ENCODE results near the gene MRPS6.

DNA sequence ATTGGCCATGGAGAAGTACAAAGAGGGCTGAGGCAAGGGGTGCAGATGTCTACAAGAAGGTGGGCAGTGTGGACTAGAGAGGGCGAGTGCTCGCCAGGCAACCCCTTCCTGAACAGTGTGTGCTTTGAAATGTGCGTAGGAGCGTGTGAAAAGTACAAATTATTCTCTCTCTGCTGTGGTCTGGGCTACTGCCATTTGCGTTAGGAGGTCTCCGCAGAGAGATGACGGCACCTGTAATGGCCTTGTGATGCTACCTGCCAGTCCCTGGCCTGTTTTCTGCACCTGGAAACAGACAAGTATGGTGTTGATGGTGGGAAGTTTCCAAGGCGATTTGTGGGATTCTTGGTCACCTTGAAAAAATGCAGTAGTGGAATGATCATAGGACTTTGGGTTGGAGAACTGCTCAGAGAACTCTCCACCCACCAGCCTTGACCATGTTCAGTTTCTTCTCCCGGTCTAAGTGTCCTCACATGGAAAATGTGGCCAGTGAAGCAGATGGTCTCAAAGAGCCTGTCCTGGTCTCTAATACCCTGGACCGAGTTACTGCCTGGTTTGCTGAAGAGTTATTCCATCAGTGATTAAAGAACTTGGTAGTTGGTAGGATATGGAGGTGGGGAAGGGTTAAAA is 74.5 kb downstream of the MRPS6 start:
- TF ChIP-seq, protein P1, sequence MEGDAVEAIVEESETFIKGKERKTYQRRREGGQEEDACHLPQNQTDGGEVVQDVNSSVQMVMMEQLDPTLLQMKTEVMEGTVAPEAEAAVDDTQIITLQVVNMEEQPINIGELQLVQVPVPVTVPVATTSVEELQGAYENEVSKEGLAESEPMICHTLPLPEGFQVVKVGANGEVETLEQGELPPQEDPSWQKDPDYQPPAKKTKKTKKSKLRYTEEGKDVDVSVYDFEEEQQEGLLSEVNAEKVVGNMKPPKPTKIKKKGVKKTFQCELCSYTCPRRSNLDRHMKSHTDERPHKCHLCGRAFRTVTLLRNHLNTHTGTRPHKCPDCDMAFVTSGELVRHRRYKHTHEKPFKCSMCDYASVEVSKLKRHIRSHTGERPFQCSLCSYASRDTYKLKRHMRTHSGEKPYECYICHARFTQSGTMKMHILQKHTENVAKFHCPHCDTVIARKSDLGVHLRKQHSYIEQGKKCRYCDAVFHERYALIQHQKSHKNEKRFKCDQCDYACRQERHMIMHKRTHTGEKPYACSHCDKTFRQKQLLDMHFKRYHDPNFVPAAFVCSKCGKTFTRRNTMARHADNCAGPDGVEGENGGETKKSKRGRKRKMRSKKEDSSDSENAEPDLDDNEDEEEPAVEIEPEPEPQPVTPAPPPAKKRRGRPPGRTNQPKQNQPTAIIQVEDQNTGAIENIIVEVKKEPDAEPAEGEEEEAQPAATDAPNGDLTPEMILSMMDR (optimal IDR thresholded peaks at IDR 0.05 in 1 of 3, IDR thresholded peaks at IDR 0.05 in 1 of 3, conservative IDR thresholded peaks at IDR 0.05 in 1 of 3; ENCODE audit: extremely low read depth in 1 of 3, insufficient read depth in 2 of 3, low read length in 3 of 3), result no peak
- no peak for TF ChIP-seq EZH2 (IDR thresholded peaks at IDR 0.05; ENCODE audit: low read length)

All from keratinocyte (primary cell).